Cerebellar nuclear complex (tissue), 1 donor: Measurements from ENCODE around the gene NCKAP5L.

Experiments
- DNase-seq, 2 experiments: peaks; one replicate each; lab custom pipeline; 2025; lab: John Stamatoyannopoulos, UW

Gene NCKAP5L

GRCh38 chr12:49824416-49824815 is 3.8 kb downstream of the NCKAP5L start:
- DNase-seq, result no peak

- no peak for DNase-seq
These were observed 4.3 kb downstream of the NCKAP5L start for GRCh38 chr12:49823951-49824350.

GRCh38 chr12:49823350-49823749 is 4.9 kb downstream of the NCKAP5L start:
- no peak for DNase-seq

GRCh38 chr12:49821373-49822287 is 6.6 kb downstream of the NCKAP5L start:
- no peak for DNase-seq

GRCh38 chr12:49819786-49820185 is 8.4 kb downstream of the NCKAP5L start:
- DNase-seq, result no peak

- DNase-seq, result no peak
These were observed 9.8 kb downstream of the NCKAP5L start for GRCh38 chr12:49818241-49818895.

- DNase-seq, result no peak
These were observed 15.1 kb downstream of the NCKAP5L start for GRCh38 chr12:49813131-49813530.

GRCh38 chr12:49811961-49812401 is 16.2 kb downstream of the NCKAP5L start:
- no peak for DNase-seq

GRCh38 chr12:49811136-49811535 is 17.1 kb downstream of the NCKAP5L start:
- no peak for DNase-seq

GRCh38 chr12:49809906-49810389 is 18.3 kb downstream of the NCKAP5L start:
- DNase-seq, result no peak

GRCh38 chr12:49809381-49809905 is 18.8 kb downstream of the NCKAP5L start:
- DNase-seq, result no peak

GRCh38 chr12:49808686-49809380 is 19.4 kb downstream of the NCKAP5L start:
- DNase-seq, result no peak

- DNase-seq, result no peak
These were observed 20.1 kb downstream of the NCKAP5L start for GRCh38 chr12:49807991-49808580.

GRCh38 chr12:49806877-49807276 is 21.3 kb downstream of the NCKAP5L start:
- no peak for DNase-seq

- DNase-seq, result no peak
These were observed 21.8 kb downstream of the NCKAP5L start for GRCh38 chr12:49806321-49806813.

- DNase-seq, result no peak
These were observed 22.8 kb downstream of the NCKAP5L start for GRCh38 chr12:49805409-49805808.

- no peak for DNase-seq
These were observed 23.4 kb downstream of the NCKAP5L start for GRCh38 chr12:49804821-49805220.

- no peak for DNase-seq
These were observed 24.3 kb downstream of the NCKAP5L start for GRCh38 chr12:49803693-49804450.

- DNase-seq, result no peak
These were observed 26.8 kb downstream of the NCKAP5L start for GRCh38 chr12:49801141-49802063.
